Fibroblast of skin of right quadriceps (primary cell): ENCODE results near the gene ZNF12.
"Not testable (repeated sequence)": the region's sequence is repeated elsewhere in the genome, so short reads cannot be mapped to it uniquely, and the experiment has no call there.

ENCODE experiments used
- DNase-seq: peaks from one replicate; pipeline ENCODE4 v3.0.0-alpha.2; 2013

Gene ZNF12

GRCh38 chr7:6691103-6691502 lies 15.6 kb downstream of the ZNF12 start:
- no peak for DNase-seq

GRCh38 chr7:6680146-6680545 lies 26.6 kb downstream of the ZNF12 start:
- DNase-seq = no peak

- no peak for DNase-seq
Measured at GRCh38 chr7:6675807-6676405, 30.8 kb downstream of the ZNF12 start.

GRCh38 chr7:6670851-6671250 lies 35.9 kb downstream of the ZNF12 start:
- DNase-seq = not testable (repeated sequence)

- DNase-seq = no peak
Measured at GRCh38 chr7:6658618-6659345, 48.0 kb downstream of the ZNF12 start.

- no peak for DNase-seq
Measured at GRCh38 chr7:6656413-6656812, 50.3 kb downstream of the ZNF12 start.

- no peak for DNase-seq
Measured at GRCh38 chr7:6655636-6656385, 50.9 kb downstream of the ZNF12 start.

- DNase-seq = no peak
Measured at GRCh38 chr7:6654842-6655610, 51.7 kb downstream of the ZNF12 start.

- DNase-seq = no peak
Measured at GRCh38 chr7:6654113-6654841, 52.5 kb downstream of the ZNF12 start.

GRCh38 chr7:6653071-6654003 lies 53.4 kb downstream of the ZNF12 start:
- no peak for DNase-seq

GRCh38 chr7:6652446-6653011 lies 54.2 kb downstream of the ZNF12 start:
- DNase-seq = no peak

GRCh38 chr7:6651851-6652445 lies 54.8 kb downstream of the ZNF12 start:
- no peak for DNase-seq

- DNase-seq = no peak
Measured at GRCh38 chr7:6650521-6651011, 56.2 kb downstream of the ZNF12 start.

GRCh38 chr7:6650086-6650485 lies 56.7 kb downstream of the ZNF12 start:
- DNase-seq = no peak

- no peak for DNase-seq
Measured at GRCh38 chr7:6649241-6649961, 57.3 kb downstream of the ZNF12 start.

GRCh38 chr7:6648815-6649104 lies 58.0 kb downstream of the ZNF12 start:
- DNase-seq = no peak

- DNase-seq = no peak
Measured at GRCh38 chr7:6648066-6648814, 58.5 kb downstream of the ZNF12 start.

GRCh38 chr7:6647541-6647940 lies 59.2 kb downstream of the ZNF12 start:
- DNase-seq = no peak

- no peak for DNase-seq
Measured at GRCh38 chr7:6647080-6647479, 59.7 kb downstream of the ZNF12 start.
